Stimulated activated CD8-positive, alpha-beta memory T cell treated with anti-CD3 and anti-CD28 coated beads, Interleukin-2, amount 100 ng/mL, for 1 hour (primary cell): ENCODE data around the gene CARD11.
"Not testable (repeated sequence)": the region's sequence is repeated elsewhere in the genome, so short reads cannot be mapped to it uniquely, and the experiment has no call there.

Experiments
- DNase-seq, 2 donors: peaks; one replicate each; pipeline ENCODE4 v3.0.0-alpha.2; 2020; ENCODE audit warnings: low read depth in 2 of 2

Gene CARD11

DNA sequence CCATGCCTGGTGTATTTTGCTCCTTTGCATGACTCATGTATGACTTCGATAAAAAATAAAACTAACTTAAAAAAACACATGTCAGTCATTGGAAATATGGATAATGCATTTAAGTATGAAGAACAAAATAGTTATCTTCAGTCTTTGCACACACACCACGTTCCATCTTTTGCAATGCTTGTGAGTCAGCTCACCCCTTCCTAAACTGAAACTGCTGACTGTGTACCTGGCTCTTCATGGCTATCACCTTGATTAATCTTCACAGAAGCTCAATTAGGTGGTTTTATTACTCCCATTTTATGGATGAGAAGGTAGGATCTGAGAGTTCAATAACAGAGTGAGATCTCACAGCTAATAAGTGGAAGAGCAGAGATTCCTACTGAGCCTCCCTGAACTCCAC is 79.5 kb downstream of the CARD11 start:
- no peak for DNase-seq

DNA sequence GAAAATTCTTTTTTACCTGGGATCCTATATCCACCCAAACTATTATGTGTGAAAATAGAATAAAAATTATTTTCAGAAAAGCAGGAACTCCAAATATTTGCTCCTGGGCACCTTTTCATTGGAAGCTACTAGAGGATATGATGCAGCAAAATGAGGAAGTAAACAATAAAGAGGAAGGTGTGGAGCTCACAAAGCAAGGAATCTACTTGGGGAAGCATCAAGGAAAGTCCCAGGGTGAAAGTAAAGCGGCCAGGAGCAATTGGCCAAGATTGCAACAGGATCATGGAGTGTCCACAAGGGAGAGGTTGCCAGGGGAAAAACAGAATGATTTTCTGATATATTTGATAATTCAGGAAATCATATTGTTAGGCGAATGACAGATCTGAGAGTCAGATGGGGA is 80.8 kb downstream of the CARD11 start:
- no peak for DNase-seq

DNA sequence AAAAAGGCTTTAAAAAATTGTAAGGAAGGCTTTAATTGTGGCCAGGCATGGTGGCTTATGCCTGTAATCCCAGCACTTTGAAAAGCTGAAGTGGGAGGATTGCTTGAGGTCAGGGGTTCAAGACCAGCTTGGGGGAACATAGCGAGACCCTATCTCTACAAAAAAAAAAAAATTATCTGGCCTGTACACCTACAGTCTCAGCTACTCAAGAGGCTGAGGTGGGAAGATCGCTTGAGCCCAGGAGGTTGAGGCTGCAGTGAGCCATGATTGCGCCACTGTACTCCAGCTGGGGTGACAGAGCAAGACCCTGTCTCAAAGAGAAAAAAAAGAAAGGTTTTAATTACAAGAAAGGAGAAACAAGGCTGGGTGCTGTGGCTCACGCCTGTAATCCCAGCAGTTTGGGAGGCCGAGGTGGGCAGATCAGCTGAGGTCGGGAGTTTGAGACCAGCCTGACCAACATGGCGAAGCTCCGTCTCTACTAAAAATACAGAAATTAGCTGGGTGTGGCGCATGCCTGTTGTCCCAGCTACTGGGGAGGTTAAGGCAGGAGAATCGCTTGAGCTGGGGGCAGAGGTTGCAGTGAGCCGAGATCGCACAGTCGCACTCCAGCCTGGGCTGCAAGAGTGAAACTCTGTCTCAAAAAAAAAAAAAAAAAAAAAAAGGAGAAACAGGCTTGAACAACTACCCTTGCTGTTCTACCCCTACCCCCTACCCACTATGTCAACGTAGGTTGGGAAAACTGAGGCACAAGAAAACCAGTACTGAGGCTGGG is 83.7 kb downstream of the CARD11 start:
- DNase-seq, result no peak

DNA sequence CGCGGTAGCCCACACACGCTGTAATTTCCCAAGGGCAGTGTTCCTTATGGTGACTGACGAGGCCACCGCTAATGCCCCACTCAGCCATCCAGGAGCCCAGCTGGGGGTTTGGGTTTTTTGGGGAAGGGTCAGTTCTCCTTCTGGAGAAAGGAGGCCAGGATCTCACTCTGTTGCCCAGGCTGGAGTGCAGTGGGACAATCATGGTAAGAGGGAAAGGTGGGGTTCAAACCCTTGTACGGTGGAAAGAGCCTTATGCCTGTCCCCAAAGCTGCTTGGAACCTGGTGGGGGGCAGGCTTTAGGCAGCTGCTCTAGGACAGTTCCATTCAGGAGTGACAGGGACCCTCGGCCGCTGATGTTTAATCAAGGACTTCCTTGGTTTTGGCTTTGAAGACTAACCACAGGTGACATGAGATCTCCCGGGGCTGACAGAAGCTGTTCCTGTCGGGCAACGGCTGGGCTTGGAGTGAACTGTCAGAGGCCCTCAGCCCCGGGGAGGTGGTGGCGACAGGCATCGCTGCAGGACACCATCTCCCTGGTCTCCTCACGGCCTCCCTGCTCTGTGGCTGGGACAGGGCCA is 84.5 kb downstream of the CARD11 start:
- DNase-seq, result no peak

DNA sequence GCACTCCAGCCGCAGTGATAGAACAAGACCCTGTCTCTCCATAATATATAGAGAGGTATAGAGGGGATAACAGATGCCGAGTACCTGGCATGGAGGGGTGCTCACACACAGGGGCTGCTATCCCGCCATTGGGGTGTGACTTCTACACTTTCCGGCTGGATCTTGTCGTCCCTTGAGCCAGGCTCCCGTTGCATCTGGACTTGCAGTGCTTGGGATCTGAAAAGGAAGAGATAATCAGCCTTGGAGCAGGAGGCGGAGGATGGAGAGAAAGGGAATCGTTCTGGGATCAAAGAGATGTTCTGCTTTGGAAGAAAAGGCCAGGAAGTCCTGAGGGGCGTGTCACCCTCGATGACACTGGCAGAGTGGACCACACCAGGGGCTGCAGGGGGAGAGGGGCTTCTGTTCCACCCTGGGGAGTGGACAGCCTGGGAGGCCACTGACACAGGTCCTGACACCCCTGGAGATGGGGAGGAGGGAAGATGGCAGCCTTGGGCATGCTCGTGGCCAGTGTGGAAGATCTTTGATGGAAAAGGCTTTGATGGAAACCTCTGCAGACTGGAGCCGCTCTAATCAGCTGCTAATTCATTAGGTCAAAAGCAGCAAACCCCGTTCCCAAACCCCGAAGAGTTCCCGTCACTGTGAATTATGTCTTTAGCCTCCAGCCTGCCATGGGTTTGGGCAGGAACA is 85.1 kb downstream of the CARD11 start:
- no peak for DNase-seq

DNA sequence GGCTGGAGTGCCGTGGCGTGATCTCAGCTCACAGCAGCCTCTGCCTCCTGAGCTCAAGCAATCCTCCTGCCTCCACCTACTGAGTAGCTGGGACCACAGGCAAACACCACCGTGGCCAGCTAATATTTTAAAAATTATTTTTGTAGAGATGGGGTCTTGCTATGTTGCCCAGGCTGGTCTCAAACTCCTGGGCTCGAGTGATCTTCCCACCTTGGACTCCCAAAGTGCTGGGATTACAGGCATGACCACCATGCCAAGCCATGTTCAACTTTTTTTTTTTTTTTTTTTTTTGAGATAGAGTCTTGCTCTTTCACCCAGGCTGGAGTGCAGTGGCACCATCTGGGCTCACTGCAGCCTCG is 86.3 kb downstream of the CARD11 start:
- DNase-seq, result not testable (repeated sequence)

DNA sequence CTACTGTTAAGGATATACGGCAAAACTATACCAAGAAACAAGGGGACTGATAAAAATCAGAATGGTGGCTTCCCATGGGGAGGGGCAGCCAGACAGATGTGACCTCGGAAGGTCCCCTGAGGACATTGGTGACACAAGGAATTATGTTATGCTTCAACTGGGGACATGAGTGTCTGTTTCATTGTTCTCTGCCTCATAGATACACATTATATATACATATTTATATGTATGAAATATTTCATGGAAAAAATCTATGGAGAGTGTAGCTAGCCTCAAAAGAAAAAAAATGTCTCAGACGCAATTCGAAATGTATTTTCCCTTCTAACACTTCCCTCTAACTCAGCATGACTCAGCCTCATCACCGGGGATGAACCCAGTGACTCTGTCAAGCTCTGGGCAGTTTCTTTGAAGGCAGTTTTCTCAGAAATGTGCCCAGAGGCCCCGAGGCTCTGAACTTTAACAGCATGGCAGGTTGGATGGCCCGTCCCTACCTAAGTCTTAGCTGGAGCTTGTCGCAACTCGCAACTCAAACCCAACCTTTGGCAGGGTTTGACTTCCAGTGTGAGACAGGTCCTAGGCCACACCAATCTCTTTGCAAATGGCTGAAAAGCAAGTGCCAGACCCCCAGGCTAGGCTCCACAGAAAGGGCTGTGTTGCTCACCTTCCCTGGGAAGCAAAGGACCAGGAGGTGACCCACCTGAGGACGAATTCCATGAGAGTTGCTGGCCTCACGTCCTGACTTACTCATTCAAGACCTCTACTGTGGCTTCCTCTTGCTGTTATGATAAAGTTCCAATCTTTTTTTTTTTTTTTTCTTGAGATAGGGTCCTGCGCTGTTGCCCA is 86.9 kb downstream of the CARD11 start:
- no peak for DNase-seq

DNA sequence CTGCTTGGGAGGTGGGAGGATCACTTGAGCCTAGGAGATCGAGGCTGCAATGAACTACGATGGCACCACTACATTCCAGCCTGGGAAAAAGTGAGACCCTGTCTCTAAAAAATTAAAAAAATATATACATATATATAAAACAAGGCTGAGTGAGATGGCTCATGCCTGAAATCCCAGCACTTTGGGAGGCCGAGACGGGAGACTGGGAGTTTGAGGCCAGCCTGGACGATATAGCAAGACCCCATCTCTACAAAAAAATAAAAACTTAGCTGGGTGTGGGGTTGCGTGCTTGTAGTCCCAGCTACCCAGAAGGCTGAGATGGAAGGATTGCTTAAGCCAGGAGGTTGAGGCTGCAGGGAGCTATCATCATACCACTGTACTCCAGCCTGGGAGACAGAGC is 87.6 kb downstream of the CARD11 start:
- no peak for DNase-seq

DNA sequence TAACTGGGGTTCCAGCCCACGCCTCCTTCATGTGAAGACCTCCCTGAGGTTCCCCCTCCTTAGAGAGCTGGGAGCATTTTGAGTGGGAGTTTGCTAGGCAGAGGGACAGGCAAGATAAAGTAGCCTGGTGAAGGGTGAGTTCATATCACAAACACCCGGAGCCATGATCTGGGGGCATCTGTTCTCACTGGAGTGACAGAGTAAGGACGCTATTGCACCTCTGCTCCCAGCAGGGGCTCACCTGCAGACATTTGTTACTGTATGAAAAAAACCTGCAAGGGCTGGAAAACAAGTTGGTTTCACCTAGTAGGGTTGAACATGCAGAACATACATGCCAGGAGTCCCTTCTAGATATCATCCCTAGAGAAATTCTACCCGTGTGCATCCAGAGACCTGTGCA is 88.4 kb downstream of the CARD11 start:
- no peak for DNase-seq

DNA sequence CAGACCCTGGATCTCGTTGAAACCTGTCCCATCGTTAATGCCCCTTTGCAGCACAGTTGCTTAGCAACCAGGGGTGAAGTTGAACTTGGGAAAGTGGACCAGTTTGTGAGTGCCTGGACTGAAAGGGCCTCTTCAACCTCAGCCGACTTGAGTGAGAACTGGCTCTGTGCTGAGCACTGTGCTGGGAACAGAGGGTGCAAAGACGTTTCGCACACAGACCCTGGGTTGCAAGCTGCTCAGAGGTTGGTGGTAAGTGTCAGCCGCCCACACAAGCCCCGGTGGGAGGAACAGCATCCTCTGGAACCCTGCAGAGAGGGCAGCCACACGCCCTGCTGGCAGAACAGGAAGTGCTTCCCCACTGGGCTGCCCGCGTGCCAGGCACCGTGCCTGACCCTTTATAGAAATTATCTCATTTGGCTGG is 89.2 kb downstream of the CARD11 start:
- peak in 1 of 2 donors; percentile 11 for DNase-seq

DNA sequence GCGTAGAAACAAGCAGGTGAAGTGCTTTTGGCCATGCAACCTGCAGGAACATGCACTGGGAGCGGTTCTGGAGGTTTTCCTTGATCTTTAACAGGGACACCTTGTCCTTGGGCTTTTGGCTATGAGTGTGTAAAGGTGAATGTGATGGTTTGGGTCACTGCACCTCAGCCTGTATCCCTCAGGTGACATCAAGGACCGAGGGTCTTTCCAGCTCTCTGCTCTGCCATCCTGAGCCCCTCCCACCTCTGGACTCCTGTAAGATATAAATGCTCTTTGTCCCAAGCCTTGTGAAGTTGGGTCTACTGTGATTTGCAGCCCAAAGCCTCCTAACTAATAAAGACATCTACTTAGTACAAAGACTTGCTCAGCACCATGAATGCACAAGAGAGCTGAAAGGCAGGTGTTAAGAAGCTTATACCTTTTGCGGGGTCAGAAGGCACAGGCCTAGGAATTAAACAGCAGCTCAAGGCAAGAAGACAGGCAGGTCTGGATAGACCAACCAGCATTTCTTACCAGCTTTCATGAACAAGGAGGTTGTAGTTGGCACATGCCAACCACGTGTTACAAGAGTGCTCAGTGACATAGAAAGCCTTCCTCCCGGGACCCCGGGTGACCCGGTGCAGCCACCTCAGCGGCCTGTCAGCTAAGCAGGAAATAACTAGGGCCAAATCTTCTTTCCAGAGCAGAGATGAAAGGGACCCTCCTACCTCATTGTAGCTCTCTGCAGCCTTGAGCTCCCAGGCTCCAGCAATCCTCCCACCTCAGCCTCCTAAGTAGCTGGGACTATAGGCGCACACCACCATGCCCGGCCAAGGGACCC is 89.9 kb downstream of the CARD11 start:
- DNase-seq, result peak in 1 of 2 donors; percentile 9

DNA sequence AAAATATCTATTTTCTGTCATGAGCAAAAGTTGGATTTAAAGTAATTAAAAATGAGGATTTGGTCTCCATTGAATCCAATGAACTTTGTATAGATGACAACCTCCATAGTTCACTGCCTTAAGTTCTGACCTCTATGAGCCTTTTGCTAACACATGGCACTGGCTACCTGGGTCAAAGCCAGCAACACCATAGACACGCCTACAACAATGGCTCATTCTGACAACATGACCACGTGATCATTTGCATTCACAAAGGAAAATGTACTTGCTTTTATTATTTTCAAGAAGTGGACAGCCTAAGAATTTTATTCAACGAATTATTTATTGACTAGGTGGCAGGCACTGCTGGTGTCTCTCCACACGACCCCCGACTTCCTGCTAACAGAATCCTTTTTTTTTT is 90.6 kb downstream of the CARD11 start:
- DNase-seq, result no peak

DNA sequence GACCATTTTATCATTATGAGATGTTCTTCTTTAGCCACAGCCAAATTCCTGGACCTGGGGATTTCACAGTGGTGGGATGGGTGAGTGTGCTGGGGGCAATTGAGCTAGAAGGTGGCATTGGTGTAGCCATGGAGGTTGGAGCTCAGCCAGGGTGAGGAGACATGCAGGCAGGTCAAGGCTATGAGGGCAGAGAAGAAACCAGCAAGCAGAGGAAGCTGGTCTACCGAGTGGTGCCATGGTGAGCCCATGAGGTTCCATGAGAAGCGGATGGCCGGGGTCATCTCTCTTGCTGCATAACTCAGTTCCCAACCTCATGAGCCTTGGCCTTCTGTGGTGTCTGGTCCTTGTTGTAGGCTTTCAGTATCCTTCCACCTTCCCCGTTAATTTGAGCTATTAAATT is 91.4 kb downstream of the CARD11 start:
- no peak for DNase-seq

DNA sequence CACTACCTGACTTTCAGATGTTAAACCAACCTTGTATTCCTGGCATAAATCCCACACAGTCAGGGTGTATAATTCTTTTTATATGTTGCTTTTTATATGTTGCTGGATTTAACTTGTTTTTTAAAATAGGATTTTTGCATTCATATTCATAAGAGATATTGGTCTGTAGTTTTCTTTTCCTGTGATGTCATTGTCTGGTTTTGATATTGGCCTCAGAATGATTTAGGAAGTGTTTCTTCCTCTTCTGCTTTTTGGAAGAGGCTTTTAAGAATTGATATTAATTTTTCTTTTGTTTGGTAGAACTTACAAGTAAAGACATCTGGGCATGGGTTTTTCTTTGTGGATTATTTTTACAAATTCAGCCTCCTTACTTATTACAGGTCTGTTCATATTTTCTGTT is 93.1 kb downstream of the CARD11 start:
- DNase-seq, result no peak

DNA sequence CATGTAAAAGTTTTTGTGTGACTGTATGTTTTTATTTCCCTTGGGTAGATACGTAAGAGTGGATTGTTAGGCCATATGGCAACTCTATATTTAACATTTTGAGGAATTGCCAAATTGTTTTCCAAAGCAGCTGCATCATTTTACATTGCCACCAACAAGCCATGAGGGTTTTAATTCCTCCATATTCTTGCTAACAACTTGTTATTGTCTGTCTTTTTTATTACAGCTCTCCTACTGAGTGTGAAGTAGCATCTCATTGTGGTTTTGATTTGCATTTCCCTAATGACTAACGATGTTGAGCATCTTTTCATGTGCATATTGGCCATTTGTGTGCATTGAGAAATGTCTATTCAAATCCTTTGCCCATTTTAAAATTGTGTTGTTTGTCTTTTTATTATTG is 94.9 kb downstream of the CARD11 start:
- DNase-seq, result no peak

DNA sequence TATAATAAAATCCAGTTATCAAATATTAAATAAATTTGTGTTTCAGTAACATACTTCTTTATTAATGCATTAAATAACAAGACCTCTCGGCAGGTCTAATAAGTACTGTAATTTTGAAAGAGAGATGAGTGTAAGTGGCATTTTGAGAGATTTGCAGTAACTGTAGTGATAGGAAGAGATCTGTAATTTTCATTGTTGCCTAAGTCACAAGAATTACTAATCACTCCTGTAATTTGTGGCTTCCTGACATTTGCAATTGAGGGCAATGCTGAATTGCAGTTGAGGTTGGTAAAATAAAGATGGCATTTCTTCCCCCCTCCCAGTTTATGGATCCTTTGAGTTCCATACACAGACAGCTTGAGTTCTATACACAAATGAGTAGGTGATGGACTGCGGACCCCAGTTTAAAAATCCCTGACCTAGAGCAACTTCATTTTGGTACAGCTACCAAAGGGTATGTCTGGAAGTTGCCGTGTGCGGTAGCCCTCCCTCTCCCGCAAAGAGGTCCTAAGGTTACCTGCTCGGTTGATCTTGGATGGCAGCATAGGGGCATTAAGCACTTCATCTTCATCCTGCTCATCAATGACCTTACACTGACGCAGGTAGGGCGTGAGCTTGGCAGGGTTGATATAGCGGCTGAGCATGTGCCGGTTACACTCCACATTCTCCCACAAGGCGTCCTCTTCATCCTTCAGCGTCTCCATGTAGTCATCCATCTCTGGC is 96.4 kb downstream of the CARD11 start:
- DNase-seq, result no peak

DNA sequence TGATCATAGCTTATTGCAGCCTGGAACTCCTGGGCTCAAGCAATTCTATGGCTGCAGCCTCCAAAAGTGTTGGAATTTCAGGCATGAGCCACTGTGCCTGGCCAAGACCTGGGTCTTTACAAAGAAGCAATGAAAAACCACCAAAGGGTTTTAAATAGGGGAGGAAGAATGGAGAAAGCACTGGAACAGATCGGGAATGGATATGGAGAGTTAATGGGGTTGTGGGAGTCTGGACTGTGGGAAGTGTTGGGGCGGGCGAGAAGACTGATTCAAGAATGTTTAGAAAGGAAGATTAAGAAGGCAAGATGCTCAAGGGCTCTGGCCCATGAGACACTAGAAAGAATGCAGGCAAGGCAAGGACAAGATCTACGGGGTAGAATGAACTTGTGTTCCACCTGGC is 98.5 kb downstream of the CARD11 start:
- no peak for DNase-seq

DNA sequence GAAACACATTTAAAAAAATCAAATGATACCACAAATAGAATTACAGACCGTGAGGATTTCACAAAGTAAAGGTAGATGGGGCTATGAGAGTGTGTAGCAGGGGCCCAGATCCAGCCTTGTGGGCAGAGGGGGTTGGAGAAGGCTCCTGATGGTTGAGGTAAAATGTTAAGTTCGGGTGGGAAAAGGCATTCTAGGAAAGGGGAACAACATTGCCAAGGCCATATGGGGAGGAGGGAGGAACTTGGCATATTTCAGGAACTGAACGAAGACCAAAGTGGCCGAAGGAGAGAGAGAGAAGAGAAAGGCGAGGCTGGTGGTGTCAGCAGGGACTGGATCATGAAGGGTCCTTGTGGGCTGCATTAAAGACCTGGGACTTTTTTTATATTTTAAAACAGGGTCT is 98.9 kb downstream of the CARD11 start:
- DNase-seq, result no peak

DNA sequence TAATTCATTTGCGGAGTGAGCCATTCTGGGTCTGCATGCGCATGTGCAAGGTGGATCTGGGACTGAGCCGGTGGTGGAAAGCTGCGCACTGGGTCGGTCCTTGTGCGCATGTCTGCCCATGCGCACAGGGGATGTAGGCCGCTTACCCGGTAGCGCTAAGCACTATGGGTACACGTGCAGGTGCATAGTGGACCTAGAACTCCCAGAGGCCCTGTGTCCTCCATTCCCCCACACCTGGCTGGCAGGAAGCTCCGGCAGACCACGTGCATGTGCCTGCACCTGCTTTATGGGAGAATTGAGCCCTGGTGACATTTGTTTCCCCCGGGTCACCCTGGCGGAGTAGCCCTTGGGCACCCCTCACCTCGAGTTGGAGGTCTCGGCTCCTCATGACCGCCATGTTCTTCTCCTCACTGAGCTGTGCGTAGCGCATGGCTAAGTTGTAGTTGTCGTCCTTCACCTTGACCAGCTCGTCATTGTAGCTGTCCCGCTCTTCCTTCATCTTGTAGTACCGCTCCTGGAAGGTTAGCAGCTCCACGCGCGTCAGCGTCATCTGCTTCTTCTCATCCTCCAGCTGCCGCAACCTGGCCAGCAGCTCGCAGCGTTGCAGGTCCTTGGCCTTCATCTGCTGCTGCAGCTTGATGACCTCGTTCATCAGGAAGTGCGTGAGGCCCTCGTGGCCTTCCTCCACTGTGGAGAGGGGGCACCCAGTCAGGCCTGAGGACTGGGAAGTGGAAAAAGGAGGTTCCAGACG is 99.6 kb downstream of the CARD11 start:
- DNase-seq, result no peak

DNA sequence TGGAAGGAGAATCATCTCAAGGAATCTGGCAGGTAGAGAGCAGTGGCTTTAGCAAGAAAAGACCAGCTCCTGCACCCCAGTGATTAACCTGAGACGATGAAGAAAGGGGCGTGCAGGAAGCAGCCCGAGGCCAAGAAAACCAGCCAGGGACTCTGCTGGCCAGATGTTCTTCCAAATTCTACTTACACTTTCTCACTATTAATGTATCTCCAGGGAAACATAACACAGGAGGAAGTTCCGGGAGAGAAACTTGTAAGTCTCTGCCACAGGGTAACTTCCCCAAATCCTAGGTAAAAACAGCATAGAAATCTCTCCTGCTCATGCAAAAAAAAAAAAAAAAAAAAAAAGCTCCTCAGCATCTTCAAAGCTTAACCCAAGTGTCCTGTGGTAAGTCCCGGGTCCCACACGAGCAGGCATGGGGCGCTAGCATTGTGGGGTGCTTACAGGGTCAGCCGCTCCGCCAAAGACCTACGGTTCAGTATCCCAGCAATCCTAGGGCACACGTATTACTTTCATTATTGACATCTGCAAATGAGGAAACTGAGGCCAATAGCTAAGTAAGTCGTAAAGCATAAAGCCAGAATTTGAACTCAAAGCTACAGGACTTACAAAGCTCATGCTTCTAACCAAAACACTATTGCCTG is 102.3 kb downstream of the CARD11 start:
- no peak for DNase-seq
